Measurements from ENCODE around the gene ST3GAL3. TPM values are rescaled to one million over a fixed set of nuclear protein-coding genes. Genes with fewer than 3 reads are reported as not detected.

The ST3GAL3 gene
- total and polyA plus RNA-seq, 2 of the 13 experiments (the other 11 are each of a cell fraction or from before 2014, with no cell fraction given): 5.1 to 8.1 TPM

DNA sequence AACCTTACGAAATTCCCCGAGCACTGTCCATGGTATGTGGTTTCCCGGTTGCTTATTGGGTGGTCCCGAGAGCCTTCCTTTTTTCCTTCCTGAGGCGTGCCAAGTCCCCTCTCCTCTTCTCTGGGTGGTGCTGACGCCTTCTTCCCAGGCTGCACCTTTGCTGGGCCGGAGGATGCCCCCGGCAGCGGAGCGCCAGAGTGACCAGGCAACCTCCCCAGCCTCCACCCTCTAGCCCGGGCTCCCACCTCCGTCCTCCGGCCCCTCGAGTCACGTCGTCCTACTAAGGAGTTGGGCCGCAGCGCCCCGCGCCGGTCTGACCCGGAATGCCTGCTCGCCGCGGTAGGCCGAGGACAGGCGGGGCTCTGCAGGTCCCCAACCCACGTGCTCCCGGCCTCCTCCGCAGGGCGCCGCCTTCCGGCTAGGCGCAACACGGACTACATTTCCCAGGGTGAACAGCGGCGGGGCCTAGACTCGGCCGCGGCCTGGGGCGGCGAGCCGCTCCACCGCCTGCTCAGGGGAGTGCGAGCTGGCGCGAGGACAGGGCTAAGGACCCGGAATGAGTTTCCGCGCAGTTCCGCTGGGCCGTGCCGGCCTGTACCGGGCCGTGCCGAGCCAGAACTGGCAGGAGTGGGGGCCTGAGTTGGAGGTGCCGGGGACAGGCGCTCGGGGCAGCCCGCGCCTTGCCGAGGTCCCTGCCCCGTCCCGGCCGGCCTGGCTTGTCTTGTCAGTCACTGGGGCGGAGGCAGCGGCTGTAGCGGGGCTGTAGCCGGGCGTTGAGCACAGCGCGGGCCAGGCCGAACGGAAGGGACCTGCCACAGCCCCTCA is 239.1 kb downstream of the ST3GAL3 start, which contains the start of gene IPO13 (continued):
- TF ChIP-seq ZNF207 (IDR thresholded peaks at IDR 0.05; ENCODE audit: borderline replicate concordance) (no peak), DDIT3 (CRISPR knock-in tag; IDR thresholded peaks at IDR 0.05) (no peak), REL (CRISPR knock-in tag; conservative IDR thresholded peaks at IDR 0.05) (peak; percentile 87; the same call in 1 of the 2 replicates), HDAC6 (IDR thresholded peaks at IDR 0.05; ENCODE audit: low read depth, low read length) (peak; percentile 94; the same call in 1 of the 2 replicates), THAP9 (CRISPR knock-in tag; IDR thresholded peaks at IDR 0.05; ENCODE audit: borderline replicate concordance) (peak; percentile 90; the same call in 1 of the 2 replicates), NONO (IDR thresholded peaks at IDR 0.05) (no peak), NONO (CRISPR knock-in tag; conservative IDR thresholded peaks at IDR 0.05) (peak; percentile 90), ARID2 (CRISPR knock-in tag; IDR thresholded peaks at IDR 0.05; ENCODE audit: borderline replicate concordance) (no peak), YEATS4 (CRISPR knock-in tag; IDR thresholded peaks at IDR 0.05; ENCODE audit: borderline replicate concordance) (peak; percentile 94), POLR2G (IDR thresholded peaks at IDR 0.05; ENCODE audit: low read depth, low read length) (peak; percentile 82), ZBTB49 (CRISPR knock-in tag; IDR thresholded peaks at IDR 0.05; ENCODE audit: borderline replicate concordance) (no peak), ZNF552 (CRISPR knock-in tag; IDR thresholded peaks at IDR 0.05; ENCODE audit: borderline replicate concordance) (peak; percentile 6; the same call in 1 of the 2 replicates), XBP1 (CRISPR knock-in tag; IDR thresholded peaks at IDR 0.05) (no peak)
- TF ChIP-seq, protein P1, sequence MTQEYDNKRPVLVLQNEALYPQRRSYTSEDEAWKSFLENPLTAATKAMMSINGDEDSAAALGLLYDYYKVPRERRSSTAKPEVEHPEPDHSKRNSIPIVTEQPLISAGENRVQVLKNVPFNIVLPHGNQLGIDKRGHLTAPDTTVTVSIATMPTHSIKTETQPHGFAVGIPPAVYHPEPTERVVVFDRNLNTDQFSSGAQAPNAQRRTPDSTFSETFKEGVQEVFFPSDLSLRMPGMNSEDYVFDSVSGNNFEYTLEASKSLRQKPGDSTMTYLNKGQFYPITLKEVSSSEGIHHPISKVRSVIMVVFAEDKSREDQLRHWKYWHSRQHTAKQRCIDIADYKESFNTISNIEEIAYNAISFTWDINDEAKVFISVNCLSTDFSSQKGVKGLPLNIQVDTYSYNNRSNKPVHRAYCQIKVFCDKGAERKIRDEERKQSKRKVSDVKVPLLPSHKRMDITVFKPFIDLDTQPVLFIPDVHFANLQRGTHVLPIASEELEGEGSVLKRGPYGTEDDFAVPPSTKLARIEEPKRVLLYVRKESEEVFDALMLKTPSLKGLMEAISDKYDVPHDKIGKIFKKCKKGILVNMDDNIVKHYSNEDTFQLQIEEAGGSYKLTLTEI (CRISPR knock-in tag; conservative IDR thresholded peaks at IDR 0.05): no peak
- TF ChIP-seq, protein P2, sequence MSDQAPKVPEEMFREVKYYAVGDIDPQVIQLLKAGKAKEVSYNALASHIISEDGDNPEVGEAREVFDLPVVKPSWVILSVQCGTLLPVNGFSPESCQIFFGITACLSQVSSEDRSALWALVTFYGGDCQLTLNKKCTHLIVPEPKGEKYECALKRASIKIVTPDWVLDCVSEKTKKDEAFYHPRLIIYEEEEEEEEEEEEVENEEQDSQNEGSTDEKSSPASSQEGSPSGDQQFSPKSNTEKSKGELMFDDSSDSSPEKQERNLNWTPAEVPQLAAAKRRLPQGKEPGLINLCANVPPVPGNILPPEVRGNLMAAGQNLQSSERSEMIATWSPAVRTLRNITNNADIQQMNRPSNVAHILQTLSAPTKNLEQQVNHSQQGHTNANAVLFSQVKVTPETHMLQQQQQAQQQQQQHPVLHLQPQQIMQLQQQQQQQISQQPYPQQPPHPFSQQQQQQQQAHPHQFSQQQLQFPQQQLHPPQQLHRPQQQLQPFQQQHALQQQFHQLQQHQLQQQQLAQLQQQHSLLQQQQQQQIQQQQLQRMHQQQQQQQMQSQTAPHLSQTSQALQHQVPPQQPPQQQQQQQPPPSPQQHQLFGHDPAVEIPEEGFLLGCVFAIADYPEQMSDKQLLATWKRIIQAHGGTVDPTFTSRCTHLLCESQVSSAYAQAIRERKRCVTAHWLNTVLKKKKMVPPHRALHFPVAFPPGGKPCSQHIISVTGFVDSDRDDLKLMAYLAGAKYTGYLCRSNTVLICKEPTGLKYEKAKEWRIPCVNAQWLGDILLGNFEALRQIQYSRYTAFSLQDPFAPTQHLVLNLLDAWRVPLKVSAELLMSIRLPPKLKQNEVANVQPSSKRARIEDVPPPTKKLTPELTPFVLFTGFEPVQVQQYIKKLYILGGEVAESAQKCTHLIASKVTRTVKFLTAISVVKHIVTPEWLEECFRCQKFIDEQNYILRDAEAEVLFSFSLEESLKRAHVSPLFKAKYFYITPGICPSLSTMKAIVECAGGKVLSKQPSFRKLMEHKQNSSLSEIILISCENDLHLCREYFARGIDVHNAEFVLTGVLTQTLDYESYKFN (CRISPR knock-in tag; conservative IDR thresholded peaks at IDR 0.05): peak; percentile 76

Measured in HepG2 (cell line).